Mucosa of rectum (tissue), 2 donors: ENCODE data around the gene CNOT9.
A peak's percentile ranks its signal among the peaks of the same experiment; 100 is the strongest.
"Not testable (repeated sequence)": the region's sequence is repeated elsewhere in the genome, so short reads cannot be mapped to it uniquely, and the experiment has no call there.

Experiments used
- H3K27ac ChIP-seq, 2 donors: one replicate each; pipeline ENCODE4 v1.7.0; 2013; ENCODE audit warnings: inconsistent platforms in 2 of 2, low read depth in 2 of 2, low read length in 2 of 2
- H3K27me3 ChIP-seq, 2 donors: one replicate each; pipeline ENCODE4 v1.7.0; 2013; ENCODE audit warnings: low read length in 2 of 2; ENCODE audit not compliant: control insufficient read depth in 2 of 2, insufficient read depth in 2 of 2
- H3K36me3 ChIP-seq, 2 donors: one replicate each; pipeline ENCODE4 v1.7.0; 2013; ENCODE audit warnings: low read length in 2 of 2; ENCODE audit not compliant: control insufficient read depth in 2 of 2, insufficient read depth in 2 of 2
- H3K4me1 ChIP-seq, 2 donors: one replicate each; pipeline ENCODE4 v1.7.0; 2013; ENCODE audit warnings: low read length in 2 of 2, mild to moderate bottlenecking in 1 of 2; ENCODE audit not compliant: control insufficient read depth in 2 of 2, insufficient read depth in 2 of 2
- H3K4me3 ChIP-seq, 2 donors: one replicate each; pipeline ENCODE4 v1.7.0; 2013; ENCODE audit warnings: low read length in 2 of 2
- H3K9ac ChIP-seq, 2 donors: one replicate each; pipeline ENCODE4 v1.7.0; 2013; ENCODE audit warnings: low read length in 2 of 2, low read depth in 1 of 2, mild to moderate bottlenecking in 1 of 2
- H3K9me3 ChIP-seq, 2 donors: one replicate each; pipeline ENCODE4 v1.7.0; 2013; ENCODE audit warnings: low read length in 2 of 2; ENCODE audit not compliant: control insufficient read depth in 2 of 2
- donor health status: healthy.
- donor health status: Normal muscosa, but diverticular disease.

The CNOT9 gene

GRCh38 chr2:218568190-218569037, at the start of gene CNOT9, which contains the start of gene USP37:
CNOT9 (plus strand) TSS chr2:218568839; CDS start chr2:218568955, 116 bp downstream.
USP37 (minus strand) TSS chr2:218568351; CDS start chr2:218558653, 9,698 bp downstream.
- Histone ChIP-seq H3K4me1 (peaks cover 23 to 28% of the 10 kb centered on the region in 2 donors), H3K27ac (peak within 1 kb of the TSS; percentile 92 to 96), H3K9me3 (no peaks in the 10 kb centered on the region), H3K36me3 (peaks cover 3 to 5% of the 10 kb centered on the region in 2 donors), H3K27me3 (no peaks in the 10 kb centered on the region), H3K9ac (peak within 1 kb of the TSS; percentile 88), H3K4me3 (peak within 1 kb of the TSS; percentile 86 to 94)

GRCh38 chr2:218518876-218519275, 49.8 kb upstream of the CNOT9 start:
- no peak overlapping the region for H3K27ac ChIP-seq
- H3K4me3 ChIP-seq = no peak overlapping the region
- no peaks in the 10 kb centered on the region for H3K4me1 ChIP-seq
- no peaks in the 10 kb centered on the region for H3K27me3 ChIP-seq
- H3K36me3 ChIP-seq = peaks cover 3 to 9% of the 10 kb centered on the region in 2 donors
- no peaks in the 10 kb centered on the region for H3K9me3 ChIP-seq
- H3K9ac ChIP-seq = no peak overlapping the region

GRCh38 chr2:218523651-218524050, 45.0 kb upstream of the CNOT9 start:
- H3K9me3 ChIP-seq = no peaks in the 10 kb centered on the region
- H3K27me3 ChIP-seq = no peaks in the 10 kb centered on the region
- H3K36me3 ChIP-seq = peaks cover 6 to 23% of the 10 kb centered on the region in 2 donors
- H3K9ac ChIP-seq = no peak overlapping the region
- H3K4me1 ChIP-seq = no peaks in the 10 kb centered on the region
- no peak overlapping the region for H3K27ac ChIP-seq
- H3K4me3 ChIP-seq = no peak overlapping the region

GRCh38 chr2:218528409-218528808, 40.2 kb upstream of the CNOT9 start:
- not testable (repeated sequence) for H3K4me1 ChIP-seq, H3K9me3 ChIP-seq, H3K9ac ChIP-seq, H3K27ac ChIP-seq, H3K4me3 ChIP-seq, H3K27me3 ChIP-seq
- peaks cover 13 to 51% of the 10 kb centered on the region in 2 donors for H3K36me3 ChIP-seq

GRCh38 chr2:218529990-218530389, 38.6 kb upstream of the CNOT9 start:
- Histone ChIP-seq H3K4me1 (no peaks in the 10 kb centered on the region), H3K27ac (no peak overlapping the region), H3K27me3 (no peaks in the 10 kb centered on the region), H3K9ac (no peak overlapping the region), H3K4me3 (no peak overlapping the region), H3K9me3 (no peaks in the 10 kb centered on the region), H3K36me3 (peaks cover 13 to 44% of the 10 kb centered on the region in 2 donors)

GRCh38 chr2:218536804-218537494, 31.7 kb upstream of the CNOT9 start:
- Histone ChIP-seq H3K27me3 (no peaks in the 10 kb centered on the region), H3K36me3 (peaks cover 34 to 50% of the 10 kb centered on the region in 2 donors), H3K27ac (no peak overlapping the region), H3K9me3 (no peaks in the 10 kb centered on the region), H3K4me3 (no peak overlapping the region), H3K4me1 (no peaks in the 10 kb centered on the region), H3K9ac (no peak overlapping the region)

- H3K36me3 ChIP-seq = peaks cover 52 to 56% of the 10 kb centered on the region in 2 donors
- H3K4me3 ChIP-seq = no peak overlapping the region
- no peak overlapping the region for H3K27ac ChIP-seq
- H3K9ac ChIP-seq = no peak overlapping the region
- no peaks in the 10 kb centered on the region for H3K27me3 ChIP-seq
- no peaks in the 10 kb centered on the region for H3K4me1 ChIP-seq
- H3K9me3 ChIP-seq = no peaks in the 10 kb centered on the region
Observed at GRCh38 chr2:218540015-218540414, 28.6 kb upstream of the CNOT9 start.

GRCh38 chr2:218546012-218546411, 22.6 kb upstream of the CNOT9 start:
- H3K27ac ChIP-seq = no peak overlapping the region
- no peak overlapping the region for H3K9ac ChIP-seq
- no peaks in the 10 kb centered on the region for H3K27me3 ChIP-seq
- peaks cover 43 to 49% of the 10 kb centered on the region in 2 donors for H3K36me3 ChIP-seq
- no peaks in the 10 kb centered on the region for H3K9me3 ChIP-seq
- no peak overlapping the region for H3K4me3 ChIP-seq
- no peaks in the 10 kb centered on the region for H3K4me1 ChIP-seq

GRCh38 chr2:218547511-218547910, 21.1 kb upstream of the CNOT9 start:
- Histone ChIP-seq H3K9me3 (no peaks in the 10 kb centered on the region), H3K4me1 (no peaks in the 10 kb centered on the region), H3K27me3 (no peaks in the 10 kb centered on the region), H3K27ac (no peak overlapping the region), H3K4me3 (no peak overlapping the region), H3K36me3 (peaks cover 35 to 39% of the 10 kb centered on the region in 2 donors), H3K9ac (no peak overlapping the region)

GRCh38 chr2:218547978-218548377, 20.7 kb upstream of the CNOT9 start:
- Histone ChIP-seq H3K27me3 (no peaks in the 10 kb centered on the region), H3K9ac (no peak overlapping the region), H3K4me3 (no peak overlapping the region), H3K9me3 (no peaks in the 10 kb centered on the region), H3K36me3 (peaks cover 35 to 37% of the 10 kb centered on the region in 2 donors), H3K27ac (no peak overlapping the region), H3K4me1 (no peaks in the 10 kb centered on the region)
